GM12878 (cell line): ENCODE measurements around the gene SEMA4D. TPM values are rescaled to one million over a fixed set of nuclear protein-coding genes. Genes with fewer than 3 reads are reported as not detected.

Source experiments
- ATAC-seq: fragments of 200-7000 bp; cut with Tn5 transposase; 3 replicates; pipeline ENCODE4 v1.9.1; 2020; ENCODE audit warnings: mild to moderate bottlenecking, moderate library complexity
- BruUV-seq: library from RNA; stranded (reverse); fragments of 400-500 nt; replicated peaks from 2 replicates; lab custom pipeline; 2021; lab: Mats Ljungman, UMichigan
- CTCF ChIA-PET: fragments of 300-600 bp; sonication (Branson Sonifier 250); formaldehyde crosslinking; extraction: SDS; loops from one replicate; lab custom pipeline; 2021; ENCODE audit warnings: inconsistent platforms; lab: Yijun Ruan, JAX
- POLR2A ChIA-PET: fragments of 350-600 bp; formaldehyde crosslinking; extraction: SDS; loops from one replicate; lab custom pipeline; 2021; ENCODE audit warnings: inconsistent platforms; lab: Charles Lee
- RAD21 ChIA-PET: fragments of 300-600 bp; sonication (Branson Sonifier 250); formaldehyde crosslinking; loops from one replicate; lab custom pipeline; 2023; ENCODE audit warnings: antibody characterized with exemption; ENCODE audit not compliant: unreplicated experiment; lab: Charles Lee
- SMC1A ChIA-PET: fragments of 300-600 bp; sonication (Branson Sonifier 250); formaldehyde crosslinking; loops from one replicate; lab custom pipeline; 2023; ENCODE audit not compliant: unreplicated experiment, uncharacterized antibody; lab: Charles Lee
- DNase-seq: peaks from one replicate; pipeline ENCODE4 v3.0.0-alpha.2; 2011; ENCODE audit warnings: low read depth, low spot score
- FAIRE-seq: peaks from 3 replicates; lab custom pipeline; 2011; peaks lifted over from hg19 to GRCh38; lab: Jason Lieb, UNC
- H2AFZ ChIP-seq: 2 replicates; pipeline ENCODE4 v1.6.0; 2011; ENCODE audit warnings: low read depth, low read length, control low read depth; ENCODE audit not compliant: control insufficient read depth
- H3K27ac ChIP-seq: 2 replicates; pipeline ENCODE4 v1.5.1; 2011; ENCODE audit warnings: control low read depth; ENCODE audit not compliant: control insufficient read depth, insufficient read depth
- H3K27me3 ChIP-seq, 2 experiments: replicated peaks in 1 of 2; 2 replicates each; pipeline versions ENCODE4 v1.6.0 to v1.6.1; 2011; ENCODE audit warnings: low read length in 1 of 2; ENCODE audit not compliant: control insufficient read depth in 2 of 2, insufficient read depth in 2 of 2
- H3K36me3 ChIP-seq, 2 experiments: 2 replicates each; pipeline ENCODE4 v1.5.1; 2011; ENCODE audit warnings: low read length in 1 of 2; ENCODE audit not compliant: control insufficient read depth in 2 of 2, insufficient read depth in 2 of 2
- H3K4me1 ChIP-seq: 2 replicates; pipeline ENCODE4 v1.6.1; 2011; ENCODE audit warnings: mild to moderate bottlenecking, low read length, moderate library complexity, mixed read lengths; ENCODE audit not compliant: control insufficient read depth, insufficient read depth
- H3K4me2 ChIP-seq: 2 replicates; pipeline ENCODE4 v1.6.0; 2011; ENCODE audit warnings: control low read depth; ENCODE audit not compliant: control insufficient read depth, insufficient read depth
- H3K4me3 ChIP-seq: fragments of 200-600 bp; sonication (generic); 2 replicates; pipeline ENCODE4 v1.5.1; 2016
- H3K79me2 ChIP-seq: 2 replicates; pipeline ENCODE4 v1.6.0; 2011; ENCODE audit warnings: low read length; ENCODE audit not compliant: control insufficient read depth, insufficient read depth
- H3K9ac ChIP-seq: 2 replicates; pipeline ENCODE4 v1.8.0; 2011; ENCODE audit warnings: low read length, control low read depth, mixed read lengths; ENCODE audit not compliant: control insufficient read depth, insufficient read depth
- H3K9me3 ChIP-seq: replicated peaks from 3 replicates; pipeline ENCODE4 v1.5.1; 2011; ENCODE audit warnings: mild to moderate bottlenecking, low read length; ENCODE audit not compliant: control insufficient read depth, insufficient read depth
- H4K20me1 ChIP-seq: 2 replicates; pipeline ENCODE4 v1.6.0; 2011; ENCODE audit not compliant: control insufficient read depth, insufficient read depth
- CEBPB ChIP-seq, 2 experiments: fragments of 150-350 bp in 1 of 2; IDR thresholded peaks; 2 replicates each; pipeline ENCODE4 v1.6.1; 2012 to 2014; ENCODE audit warnings: low read depth in 2 of 2, low read length in 2 of 2, borderline replicate concordance in 1 of 2, inconsistent platforms in 1 of 2
- CREB1 ChIP-seq: IDR thresholded peaks from 2 replicates; pipeline ENCODE4 v1.6.1; 2012; ENCODE audit warnings: low read depth, mild to moderate bottlenecking, inconsistent platforms
- EGR1 ChIP-seq, 2 experiments: IDR thresholded peaks; 1 replicate in 1 of 2; 2 replicates in 1 of 2; pipeline ENCODE4 v1.6.1; 2011 to 2012; ENCODE audit warnings: low read depth in 2 of 2, low read length in 2 of 2, borderline replicate concordance in 1 of 2, mild to moderate bottlenecking in 1 of 2, moderate library complexity in 1 of 2
- ESRRA ChIP-seq: IDR thresholded peaks from 2 replicates; pipeline ENCODE4 v1.6.1; 2012; ENCODE audit warnings: mild to moderate bottlenecking, low read length, improper control_type of control experiment
- GABPA ChIP-seq: IDR thresholded peaks from 2 replicates; pipeline ENCODE4 v1.6.1; 2014; ENCODE audit warnings: antibody characterized with exemption, low read depth, mild to moderate bottlenecking, inconsistent platforms
- HDAC6 ChIP-seq: fragments of 200-600 bp; sonication (generic); IDR thresholded peaks from one replicate; pipeline ENCODE4 v1.8.0; 2017; ENCODE audit warnings: antibody characterized with exemption; ENCODE audit not compliant: unreplicated experiment
- HDGF ChIP-seq: fragments of 450-650 bp; IDR thresholded peaks from 2 replicates; pipeline ENCODE4 v1.6.1; 2016; ENCODE audit warnings: antibody characterized with exemption
- KAT2A ChIP-seq: conservative IDR thresholded peaks from 2 replicates; pipeline ENCODE4 v1.6.1; 2011; ENCODE audit warnings: low read depth, low read length; ENCODE audit not compliant: control insufficient read depth
- NR2F1 ChIP-seq: fragments of 450-650 bp; conservative IDR thresholded peaks from 2 replicates; pipeline ENCODE4 v1.6.1; 2017; ENCODE audit warnings: mild to moderate bottlenecking
- RB1 ChIP-seq: fragments of 450-650 bp; formaldehyde crosslinking; IDR thresholded peaks from 2 replicates; pipeline ENCODE4 v1.6.1; 2017; ENCODE audit warnings: mild to moderate bottlenecking, borderline replicate concordance
- RUNX3 ChIP-seq: IDR thresholded peaks from 2 replicates; pipeline ENCODE4 v1.6.1; 2012; ENCODE audit warnings: low read length, inconsistent platforms
- SIX5 ChIP-seq: IDR thresholded peaks from 2 replicates; pipeline ENCODE4 v1.6.1; 2011; ENCODE audit warnings: mild to moderate bottlenecking, low read depth, low read length, moderate library complexity; ENCODE audit not compliant: severe bottlenecking
- TCF12 ChIP-seq: IDR thresholded peaks from 2 replicates; pipeline ENCODE4 v1.6.1; 2011; ENCODE audit warnings: low read depth, mild to moderate bottlenecking, low read length
- YY1 ChIP-seq: IDR thresholded peaks from 2 replicates; pipeline ENCODE4 v1.6.1; 2011; ENCODE audit warnings: low read depth, mild to moderate bottlenecking, low read length
- ZBED1 ChIP-seq: IDR thresholded peaks from 2 replicates; pipeline ENCODE4 v1.6.1; 2016; ENCODE audit warnings: borderline replicate concordance
- ZNF384 ChIP-seq: IDR thresholded peaks from 2 replicates; pipeline ENCODE4 v1.6.1; 2012; ENCODE audit warnings: low read depth, mild to moderate bottlenecking, low read length, improper control_type of control experiment, borderline replicate concordance
- WGBS: methylation state at CpG from one replicate; pipeline ENCODE4 v1.1.6; 2016; ENCODE audit warnings: low lambda C conversion rate; ENCODE audit not compliant: insufficient replicate concordance, insufficient coverage; ENCODE audit errors: missing lambda C conversion rate; 5-methylcytosine and 5-hydroxymethylcytosine counted together
- in situ Hi-C: fragments of 300-500 bp; cut with MboI; formaldehyde crosslinking; loops from 9 replicates; pipeline ENCODE4 v1.14.3; 2018; ENCODE audit warnings: mixed read lengths
- intact Hi-C: fragments of 100-400 bp; cut with micrococcal nuclease; formaldehyde crosslinking; loops from one replicate; pipeline ENCODE4 v1.14.2; 2022; ENCODE audit not compliant: unreplicated experiment
- polyA plus RNA-seq, 11 experiments: library from polyadenylated mRNA; depleted of rRNA in 4 of 11; unstranded in 6 of 11; stranded (reverse) in 5 of 11; fragments of >200 nt; fragmentation: Nextera tagmentation in 4 of 11; fragmentation: Illumina TruSeq in 1 of 11; extraction: Ambion mirVana in 4 of 11; extraction: Trizol in 1 of 11; gene quantifications; 1 replicate in 1 of 11; 2 replicates in 10 of 11; pipeline versions ENCODE4 v1.2.1 to v1.2.3, GENCODE V29; 2011 to 2016; ENCODE audit warnings: inconsistent platforms in 2 of 11, missing spikeins in 2 of 11, low read depth in 1 of 11
- total RNA-seq, 4 experiments: library from RNA; depleted of rRNA in 3 of 4; stranded (reverse); fragments of >200 nt in 3 of 4; fragmentation: Illumina TruSeq in 1 of 4; extraction: Trizol in 1 of 4; gene quantifications; 2 replicates each; pipeline versions ENCODE4 v1.2.1 to v1.2.3, GENCODE V29; 2013 to 2021

Gene SEMA4D
- total and polyA plus RNA-seq, 10 of the 15 experiments (the other 5 are each of a cell fraction or from before 2014, with no cell fraction given), result 15.1 to 136 (median 39.6) TPM

DNA sequence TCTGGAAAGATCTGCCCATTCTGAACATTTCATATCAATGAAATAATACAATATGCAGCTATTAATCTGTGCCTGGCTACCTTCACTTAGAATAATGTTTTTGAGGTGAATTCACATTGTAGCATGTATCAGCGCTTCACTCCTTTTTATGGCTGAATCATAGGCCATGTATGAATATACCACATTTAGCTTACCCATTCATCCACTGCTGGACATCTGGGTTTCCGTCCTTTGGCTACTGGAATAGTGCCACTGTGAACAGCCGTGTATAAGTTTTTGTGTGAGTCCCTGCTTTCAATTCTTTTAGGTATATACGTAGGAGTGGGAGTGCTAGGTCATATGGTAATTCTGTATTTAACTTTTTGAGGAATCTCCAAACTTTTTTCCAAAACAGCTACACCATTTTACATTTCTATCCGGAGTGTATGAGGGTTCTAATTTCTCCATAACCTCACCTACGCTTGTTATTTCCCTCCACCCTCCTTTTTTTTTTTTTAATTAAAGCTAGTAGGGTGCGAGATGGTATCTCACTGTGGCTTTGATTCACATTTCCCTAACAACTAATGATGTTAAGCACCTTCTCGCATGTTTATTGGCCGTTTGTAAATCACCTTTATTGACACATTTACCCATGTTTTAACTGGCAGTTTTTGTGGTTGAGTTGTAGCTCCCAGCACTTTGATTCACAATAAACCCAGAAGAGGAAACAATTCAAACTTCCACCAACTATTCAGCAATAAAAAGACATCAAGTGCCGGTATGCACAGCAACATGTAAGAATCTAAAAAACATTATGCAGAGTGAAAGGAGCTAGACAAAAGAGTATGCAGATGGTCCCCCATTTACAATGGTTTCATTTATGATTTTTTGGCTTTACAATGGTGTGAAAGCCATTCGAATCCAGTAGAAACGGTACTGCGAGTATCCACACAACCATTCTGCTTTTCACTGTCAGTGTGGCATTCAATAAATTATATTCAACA lies 8.1 kb downstream of the SEMA4D start (continued):
- TF ChIP-seq GABPA, result no peak
- no peak for TF ChIP-seq KAT2A
- TF ChIP-seq ESRRA, result no peak
- TF ChIP-seq YY1, result no peak
- no peak for TF ChIP-seq NR2F1
- peak; percentile 52 for TF ChIP-seq RUNX3
- TF ChIP-seq CREB1, result peak; percentile 90
- TF ChIP-seq CEBPB (IDR thresholded peaks at IDR 0.05; ENCODE audit: borderline replicate concordance in 1 of 2, low read depth in 2 of 2, low read length in 2 of 2), result peak in 1 of 2 experiments; percentile 29; a peak in 1 of 4 replicates
- no peak for TF ChIP-seq EGR1 (IDR thresholded peaks at IDR 0.05; ENCODE audit: borderline replicate concordance in 1 of 2, low read depth in 2 of 2, low read length in 2 of 2)
- TF ChIP-seq ZBED1, result no peak
- TF ChIP-seq ZNF384, result peak; percentile 19; the same call in 1 of the 2 replicates
- TF ChIP-seq, all 136 proteins: peak for 8

DNA sequence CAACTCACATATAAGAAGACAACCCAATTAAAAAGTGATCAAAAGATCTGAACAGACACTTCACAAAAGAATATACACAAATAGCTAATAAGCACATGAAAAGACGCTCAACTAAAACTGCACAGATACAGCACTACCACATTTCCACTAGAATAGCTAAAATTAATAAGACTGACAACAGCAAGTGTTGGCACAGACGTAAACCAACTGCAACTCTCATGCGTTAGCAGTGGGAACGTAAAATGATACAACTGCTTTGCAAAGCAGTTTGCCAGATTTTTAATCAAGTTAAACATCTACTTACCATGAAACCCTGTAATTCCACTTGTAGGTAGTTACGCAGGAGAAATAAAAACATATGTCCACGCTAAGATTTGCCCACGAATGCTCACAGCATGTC lies 9.0 kb downstream of the SEMA4D start:
- WGBS, result 85% methylated on average over 7 of the region's 7 CpGs
- ChIA-PET CTCF (interaction anchor here (1.3 to 4.4 kb wide), 4 partner anchors 10 to 60 kb away, joined by 4 to 22 read pairs (median 6); no protein-coding TSS in a partner anchor), SMC1A (interaction anchor here (1.0 to 3.8 kb wide), 13 partner anchors 10 to 76 kb away, joined by 3 to 26 read pairs (median 6); no protein-coding TSS in a partner anchor), RAD21 (interaction anchor here (0.7 to 3.5 kb wide), 3 partner anchors 22 to 59 kb away, joined by 3 to 16 read pairs (median 6); no protein-coding TSS in a partner anchor)
- H3K4me2 ChIP-seq, result 0 out of 2 replicates have a peak overlapping the region, but pooled peaks have one; percentile 74
- ATAC-seq (no peak), FAIRE-seq (no peak), DNase-seq (no peak)
- H3K36me3 ChIP-seq, result no peaks in the 10 kb centered on the region; a peak in 1 of 4 replicates
- intact Hi-C loops (no loop called here), in situ Hi-C loops (no loop called here)
- H3K79me2 ChIP-seq, result peaks cover 95% of the 10 kb centered on the region
- 0 out of 2 replicates have a peak, but pooled peaks cover 3% of the 10 kb centered on the region for H4K20me1 ChIP-seq
- no peak overlapping the region for H3K4me3 ChIP-seq
- H3K27me3 ChIP-seq, result no peaks in the 10 kb centered on the region
- H3K9ac ChIP-seq, result no peak overlapping the region
- H2AFZ ChIP-seq, result no peak overlapping the region
- BruUV-seq, result no TSS peak
- no peak for TF ChIP-seq RB1
- TF ChIP-seq HDAC6, result no peak
- no peak for TF ChIP-seq TCF12
- no peak for TF ChIP-seq SIX5
- TF ChIP-seq HDGF, result no peak
- TF ChIP-seq, all 136 proteins: peak for 0
- H3K27ac ChIP-seq, result no peak overlapping the region
- peaks cover 52% of the 10 kb centered on the region for H3K4me1 ChIP-seq
- POLR2A ChIA-PET, result interaction anchor here (1.0 to 1.3 kb wide), 2 partner anchors 22 to 47 kb away, joined by 3 read pairs; no protein-coding TSS in a partner anchor
- no peaks in the 10 kb centered on the region for H3K9me3 ChIP-seq
